DOHH2 (cell line): ENCODE measurements around the gene HAUS3.

ENCODE experiments used
- H3F3A ChIP-seq: fragments of 200-600 bp; sonication (generic), shearing (Covaris generic); 2 replicates; pipeline ENCODE4 v1.6.0; 2016; ENCODE audit warnings: antibody characterized with exemption, mild to moderate bottlenecking; ENCODE audit not compliant: control insufficient read depth, insufficient read depth
- H3K27ac ChIP-seq: fragments of 200-600 bp; sonication (generic); 2 replicates; pipeline ENCODE4 v1.5.1; 2014; ENCODE audit warnings: low read depth, mild to moderate bottlenecking, low read length, moderate library complexity
- H3K27me3 ChIP-seq: fragments of 200-600 bp; sonication (generic); 2 replicates; pipeline ENCODE4 v1.6.1; 2014; ENCODE audit warnings: mild to moderate bottlenecking, low read length, mixed read lengths; ENCODE audit not compliant: control insufficient read depth
- H3K36me3 ChIP-seq: fragments of 200-600 bp; sonication (generic); 2 replicates; pipeline ENCODE4 v1.6.1; 2014; ENCODE audit warnings: mild to moderate bottlenecking, low read length, moderate library complexity, mixed read lengths; ENCODE audit not compliant: control insufficient read depth
- H3K4me1 ChIP-seq: fragments of 200-600 bp; sonication (generic); 2 replicates; pipeline ENCODE4 v1.6.1; 2014; ENCODE audit warnings: mild to moderate bottlenecking, low read length, mixed read lengths; ENCODE audit not compliant: control insufficient read depth
- H3K4me2 ChIP-seq: fragments of 200-600 bp; sonication (generic); 2 replicates; pipeline ENCODE4 v1.6.0; 2014; ENCODE audit warnings: mild to moderate bottlenecking, low read length, moderate library complexity
- H3K4me3 ChIP-seq: fragments of 200-600 bp; sonication (generic); 2 replicates; pipeline ENCODE4 v1.5.1; 2014; ENCODE audit warnings: mild to moderate bottlenecking, low read length, mixed read lengths
- H3K79me2 ChIP-seq: fragments of 200-600 bp; sonication (generic); 2 replicates; pipeline ENCODE4 v1.6.1; 2014; ENCODE audit warnings: mild to moderate bottlenecking, low read length, mixed read lengths; ENCODE audit not compliant: control insufficient read depth
- H3K9me2 ChIP-seq: fragments of 200-600 bp; sonication (generic); replicated peaks from 2 replicates; pipeline ENCODE4 v1.6.1; 2014; ENCODE audit warnings: mild to moderate bottlenecking, low read length, mixed read lengths; ENCODE audit not compliant: control insufficient read depth
- H3K9me3 ChIP-seq: fragments of 200-600 bp; sonication (generic); 2 replicates; pipeline ENCODE4 v1.6.1; 2014; ENCODE audit warnings: antibody characterized with exemption, low read length, mixed read lengths; ENCODE audit not compliant: control insufficient read depth, insufficient read depth
- H4K20me1 ChIP-seq: fragments of 200-600 bp; sonication (generic); 2 replicates; pipeline ENCODE4 v1.6.0; 2014; ENCODE audit warnings: low read depth, mild to moderate bottlenecking, antibody characterized with exemption, low read length, moderate library complexity; ENCODE audit not compliant: control insufficient read depth, insufficient read depth
- CTCF ChIP-seq: fragments of 200-600 bp; sonication (generic); IDR thresholded peaks from one replicate; pipeline ENCODE4 v1.5.1; 2014; ENCODE audit warnings: antibody characterized with exemption, mild to moderate bottlenecking, low read depth, low read length; ENCODE audit not compliant: poor library complexity, severe bottlenecking
- EZH2phosphoT487 ChIP-seq: fragments of 200-600 bp; sonication (generic); IDR thresholded peaks from 2 replicates; pipeline ENCODE4 v1.6.1; 2017; ENCODE audit warnings: borderline replicate concordance, mild to moderate bottlenecking, antibody characterized with exemption, low read length, moderate library complexity, mixed read lengths

Gene HAUS3

GRCh38 chr4:2254665-2255500, 13.0 kb upstream of the HAUS3 start:
- H3K27ac ChIP-seq, result no peak overlapping the region
- H3K27me3 ChIP-seq, result no peaks in the 10 kb centered on the region
- H3K9me2 ChIP-seq, result no peaks in the 10 kb centered on the region
- no peak overlapping the region for H3K4me2 ChIP-seq
- no peaks in the 10 kb centered on the region for H3K9me3 ChIP-seq
- H4K20me1 ChIP-seq, result no peaks in the 10 kb centered on the region
- TF ChIP-seq EZH2phosphoT487, result no peak
- no peak for TF ChIP-seq CTCF
- no peaks in the 10 kb centered on the region for H3K36me3 ChIP-seq
- no peaks in the 10 kb centered on the region for H3K4me1 ChIP-seq
- H3K79me2 ChIP-seq, result no peaks in the 10 kb centered on the region
- no peaks in the 10 kb centered on the region for H3F3A ChIP-seq
- H3K4me3 ChIP-seq, result no peak overlapping the region

- TF ChIP-seq CTCF (no peak), EZH2phosphoT487 (no peak)
- Histone ChIP-seq H3K4me1 (no peaks in the 10 kb centered on the region), H3K27ac (no peak overlapping the region), H4K20me1 (no peaks in the 10 kb centered on the region), H3K79me2 (no peaks in the 10 kb centered on the region), H3K4me3 (no peak overlapping the region), H3K27me3 (no peaks in the 10 kb centered on the region), H3K36me3 (no peaks in the 10 kb centered on the region), H3K9me2 (no peaks in the 10 kb centered on the region), H3K4me2 (no peak overlapping the region), H3F3A (no peaks in the 10 kb centered on the region), H3K9me3 (no peaks in the 10 kb centered on the region)
Measured at GRCh38 chr4:2253160-2254084, 11.5 kb upstream of the HAUS3 start.

- no peaks in the 10 kb centered on the region for H4K20me1 ChIP-seq
- no peaks in the 10 kb centered on the region for H3F3A ChIP-seq
- H3K4me2 ChIP-seq, result no peak overlapping the region
- no peaks in the 10 kb centered on the region for H3K79me2 ChIP-seq
- H3K9me3 ChIP-seq, result no peaks in the 10 kb centered on the region
- no peak overlapping the region for H3K4me3 ChIP-seq
- no peak overlapping the region for H3K27ac ChIP-seq
- no peaks in the 10 kb centered on the region for H3K36me3 ChIP-seq
- TF ChIP-seq CTCF (no peak), EZH2phosphoT487 (no peak)
- H3K9me2 ChIP-seq, result no peaks in the 10 kb centered on the region
- H3K4me1 ChIP-seq, result no peaks in the 10 kb centered on the region
- no peaks in the 10 kb centered on the region for H3K27me3 ChIP-seq
Measured at GRCh38 chr4:2252530-2253091, 10.7 kb upstream of the HAUS3 start.
